A375 (cell line): ENCODE measurements around the gene TMBIM6. TPM values are rescaled to one million over a fixed set of nuclear protein-coding genes. Genes with fewer than 3 reads are reported as not detected.

Source experiments
- small RNA-seq: library from RNA; depleted of rRNA; stranded (forward); fragments of <200 nt; gene quantifications from one replicate; pipeline ENCODE3, GENCODE V24; 2014
- total RNA-seq: library from RNA; depleted of rRNA; stranded (reverse); fragments of >200 nt; shearing (Covaris generic); gene quantifications from 2 replicates; pipeline ENCODE4 v1.2.3, GENCODE V29; 2014; rRNA removed

TMBIM6 gene, protein sequence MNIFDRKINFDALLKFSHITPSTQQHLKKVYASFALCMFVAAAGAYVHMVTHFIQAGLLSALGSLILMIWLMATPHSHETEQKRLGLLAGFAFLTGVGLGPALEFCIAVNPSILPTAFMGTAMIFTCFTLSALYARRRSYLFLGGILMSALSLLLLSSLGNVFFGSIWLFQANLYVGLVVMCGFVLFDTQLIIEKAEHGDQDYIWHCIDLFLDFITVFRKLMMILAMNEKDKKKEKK
- total RNA-seq = 226 and 240 TPM in 2 replicates

DNA sequence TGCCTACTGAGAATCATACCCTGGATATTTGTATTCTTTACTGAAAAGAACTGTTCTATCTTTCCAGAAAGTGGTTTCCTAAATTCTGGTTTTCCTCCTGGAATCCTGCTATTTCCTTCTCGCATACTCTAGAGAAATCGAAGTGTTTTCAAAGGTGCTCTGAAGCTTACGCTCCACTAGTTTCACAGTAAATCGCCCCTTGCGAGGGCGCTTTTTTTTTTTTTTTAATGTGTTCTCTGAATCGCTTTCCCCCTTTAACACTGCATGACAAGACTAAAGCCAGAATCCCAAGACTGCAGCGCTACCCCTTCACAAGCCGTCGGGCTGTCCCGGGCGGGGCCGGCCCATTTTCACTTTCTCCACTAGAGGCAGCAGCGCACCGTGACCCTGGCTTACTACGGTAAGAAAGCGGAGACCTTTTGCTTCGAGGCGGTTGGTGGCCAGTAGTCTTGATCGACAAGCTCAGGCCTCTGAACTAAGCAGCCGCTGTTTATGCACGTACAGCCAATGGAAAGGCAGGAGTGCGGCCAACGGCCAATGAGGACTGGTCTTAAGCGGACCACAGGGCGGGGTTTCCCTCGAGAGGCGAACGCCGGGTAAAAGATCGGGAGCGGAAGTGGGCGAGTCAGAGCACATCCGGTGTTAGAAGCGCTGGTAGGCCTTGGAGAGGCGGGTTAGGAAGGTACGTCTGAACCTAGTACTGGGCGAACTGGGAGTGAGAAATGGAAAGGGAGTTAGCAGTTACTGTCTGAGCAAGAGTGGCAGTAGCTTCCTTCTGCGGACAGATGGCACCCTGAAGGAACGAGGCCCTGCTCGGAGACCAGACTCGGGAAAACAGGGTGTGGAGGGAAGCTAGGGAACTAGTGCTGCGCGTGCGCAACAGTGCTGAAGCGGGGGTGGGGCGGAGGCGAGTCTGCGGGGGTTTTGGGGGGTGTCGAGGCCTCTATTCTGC lies at the start of gene TMBIM6:
TSS of gene TMBIM6 (plus strand) at position 628 of the 952 bp plus-strand sequence. CDS start 10,937 bp downstream, outside the sequence.

DNA sequence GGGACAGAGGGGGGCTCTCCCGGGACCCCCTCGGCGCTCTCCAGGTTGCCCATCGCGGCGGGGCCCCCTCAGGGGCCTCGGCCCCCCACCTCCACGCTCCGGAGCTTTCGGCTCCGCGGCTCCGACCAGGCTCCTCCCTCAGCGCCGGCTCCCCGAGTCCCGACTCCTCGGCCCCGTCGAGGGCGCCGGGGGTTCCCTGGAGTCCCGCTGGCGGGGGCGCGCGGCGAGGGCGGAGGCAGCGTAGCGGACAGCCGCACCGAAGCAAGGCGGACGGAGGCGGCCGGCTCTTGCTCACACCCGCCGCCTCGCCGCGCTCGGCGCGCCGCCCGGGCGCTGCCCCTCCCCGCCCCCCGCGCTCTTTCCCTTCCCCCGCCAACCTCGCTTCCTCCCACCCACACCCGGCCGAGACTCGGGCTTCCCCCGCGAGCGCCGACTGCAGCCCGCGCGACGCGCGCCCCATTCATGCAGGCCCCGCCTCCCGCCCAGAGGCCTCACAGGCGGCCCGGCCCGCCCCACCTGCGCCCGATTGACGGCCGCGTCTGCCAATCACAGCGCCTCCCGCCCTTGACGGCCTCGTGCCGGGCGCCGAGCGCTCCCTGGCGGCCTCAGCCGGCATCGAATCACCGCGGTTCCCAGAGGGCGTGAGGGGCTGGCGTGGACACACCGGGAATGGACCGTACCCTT lies 34.1 kb upstream of the TMBIM6 start, which contains the start of gene FMNL3:
TSS of gene FMNL3 (minus strand) at position 278 of the 684 bp plus-strand sequence. CDS start at position 53, 225 bp downstream.

Small RNA genes within 50 kb of the gene (small RNA-seq; reads per million reads assigned to genes)
- not detected for gene AC020612.2
- gene LSM6P2 = not detected

Other genes with a start within 250 kb of the TMBIM6 start
- 2.1 and 3.2 TPM in 2 replicates for gene KCNH3, start 202.5 kb upstream of the TMBIM6 start, total RNA-seq
- gene MCRS1, start 173.4 kb upstream of the TMBIM6 start, total RNA-seq = 78.9 and 84.6 TPM in 2 replicates
- gene FAM186B, start 135.9 kb upstream of the TMBIM6 start, total RNA-seq = 1.2 and 1.7 TPM in 2 replicates
- 18.7 and 24.4 TPM in 2 replicates for gene PRPF40B, start 118.0 kb upstream of the TMBIM6 start, total RNA-seq
- 25.5 and 26.9 TPM in 2 replicates for gene FMNL3, start 34.2 kb upstream of the TMBIM6 start, total RNA-seq
- gene NCKAP5L, start 86.9 kb downstream of the TMBIM6 start, total RNA-seq = 26.8 and 29.4 TPM in 2 replicates
- 3.9 and 4.1 TPM in 2 replicates for gene BCDIN3D, start 101.5 kb downstream of the TMBIM6 start, total RNA-seq
- gene FAIM2, start 162.3 kb downstream of the TMBIM6 start, total RNA-seq = 1.3 and 2.4 TPM in 2 replicates
- not detected in 2 replicates for gene AQP2, start 209.2 kb downstream of the TMBIM6 start, total RNA-seq
- 0.49 and 0.69 TPM in 2 replicates for gene AQP5, start 220.3 kb downstream of the TMBIM6 start, total RNA-seq
- gene AQP6, start 231.4 kb downstream of the TMBIM6 start, total RNA-seq = 0.26 and 0.88 TPM in 2 replicates